M059J (cell line): ENCODE results near the gene NEURL1B. TPM values are rescaled to one million over a fixed set of nuclear protein-coding genes. Genes with fewer than 3 reads are reported as not detected.
A peak's percentile ranks its signal among the peaks of the same experiment; 100 is the strongest.
"Not testable (repeated sequence)": the region's sequence is repeated elsewhere in the genome, so short reads cannot be mapped to it uniquely, and the experiment has no call there.

Experiments
- DNase-seq: peaks from one replicate; pipeline ENCODE4 v3.0.0-alpha.2; 2012; ENCODE audit warnings: low read depth
- total RNA-seq: library from RNA; depleted of rRNA; stranded (reverse); fragments of >200 nt; shearing (Covaris generic); gene quantifications from 2 replicates; pipeline ENCODE4 v1.2.3, GENCODE V29; 2014

NEURL1B gene
- total RNA-seq, 1 experiment from 2014 or later = 5.8 TPM

GRCh38 chr5:172634106-172634899, 6.8 kb upstream of the NEURL1B start:
- DNase-seq = no peak

DNA sequence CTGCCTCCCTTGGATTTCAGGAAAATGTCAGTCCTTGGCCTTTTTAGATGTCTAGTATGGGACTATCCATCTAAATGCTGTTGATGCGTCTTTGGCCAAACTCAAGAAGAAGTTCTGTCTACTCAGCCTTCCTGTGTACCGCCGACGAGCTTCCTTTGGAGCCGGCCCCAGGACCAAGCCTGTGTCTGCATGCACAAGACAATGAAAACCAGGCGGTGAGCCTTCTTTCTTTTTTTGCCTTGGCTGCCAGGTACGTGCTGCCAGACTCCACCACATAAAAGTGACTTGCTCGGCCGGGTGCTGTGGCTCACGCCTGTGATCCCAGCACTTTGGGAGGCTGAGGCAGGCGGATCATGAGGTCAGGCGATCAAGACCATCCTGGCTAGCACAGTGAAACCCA, 6.0 kb upstream of the NEURL1B start:
- DNase-seq = no peak

GRCh38 chr5:172636279-172637050, 4.6 kb upstream of the NEURL1B start:
- DNase-seq = no peak

GRCh38 chr5:172637110-172637580, 3.9 kb upstream of the NEURL1B start:
- DNase-seq = peak; percentile 28

GRCh38 chr5:172637740-172638139, 3.3 kb upstream of the NEURL1B start:
- no peak for DNase-seq

GRCh38 chr5:172638209-172638768, 2.8 kb upstream of the NEURL1B start:
- no peak for DNase-seq

GRCh38 chr5:172640139-172640538, 924 bp upstream of the NEURL1B start:
- no peak for DNase-seq

GRCh38 chr5:172641359-172642050, 442 bp downstream of the NEURL1B start:
- DNase-seq = no peak

- DNase-seq = peak; percentile 33
These were observed 967 bp downstream of the NEURL1B start for GRCh38 chr5:172642051-172642409.

GRCh38 chr5:172642486-172642885, 1.4 kb downstream of the NEURL1B start:
- DNase-seq = no peak

- DNase-seq = no peak
These were observed 2.1 kb downstream of the NEURL1B start for GRCh38 chr5:172642926-172643871.

DNA sequence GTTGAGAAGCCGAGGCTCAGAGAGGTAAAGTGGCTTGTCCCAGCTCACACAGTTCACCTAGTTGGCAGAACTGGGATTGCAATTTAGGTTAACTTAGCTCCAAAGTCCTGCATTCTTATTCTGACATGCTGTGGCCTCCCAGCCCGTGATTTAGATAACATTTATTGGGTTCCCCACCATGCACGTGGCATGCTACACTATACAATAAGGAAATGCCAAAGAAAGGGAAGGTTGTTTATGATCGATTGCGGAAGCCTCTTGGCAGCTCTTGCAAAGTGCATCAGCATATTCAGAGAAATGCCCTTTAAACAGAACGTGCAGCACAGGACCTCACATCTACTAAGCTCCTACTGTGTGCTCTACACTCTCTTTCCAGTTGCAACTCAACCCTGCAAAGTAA, 3.2 kb downstream of the NEURL1B start:
- no peak for DNase-seq

DNA sequence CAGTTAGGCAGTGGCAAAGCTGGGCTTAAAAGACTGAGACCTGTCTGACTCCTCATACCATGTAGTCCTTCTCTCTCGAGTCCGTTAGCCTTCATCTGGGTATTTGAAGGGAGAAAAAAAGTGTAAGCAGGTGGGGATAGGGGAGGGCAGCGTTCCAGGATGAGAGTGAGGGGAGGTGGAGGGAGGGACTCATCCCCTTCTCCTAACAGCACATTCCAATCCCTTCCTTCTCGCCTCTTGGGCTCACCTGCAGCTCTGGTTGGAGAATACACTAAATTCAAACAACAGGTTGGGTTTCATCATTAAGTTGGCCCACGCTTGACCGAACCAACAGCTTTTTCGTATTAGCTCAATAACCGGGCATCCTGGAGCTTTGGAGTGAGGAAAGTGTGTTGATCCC, 3.6 kb downstream of the NEURL1B start:
- DNase-seq = no peak

- DNase-seq = no peak
These were observed 4.4 kb downstream of the NEURL1B start for GRCh38 chr5:172645271-172646055.

DNA sequence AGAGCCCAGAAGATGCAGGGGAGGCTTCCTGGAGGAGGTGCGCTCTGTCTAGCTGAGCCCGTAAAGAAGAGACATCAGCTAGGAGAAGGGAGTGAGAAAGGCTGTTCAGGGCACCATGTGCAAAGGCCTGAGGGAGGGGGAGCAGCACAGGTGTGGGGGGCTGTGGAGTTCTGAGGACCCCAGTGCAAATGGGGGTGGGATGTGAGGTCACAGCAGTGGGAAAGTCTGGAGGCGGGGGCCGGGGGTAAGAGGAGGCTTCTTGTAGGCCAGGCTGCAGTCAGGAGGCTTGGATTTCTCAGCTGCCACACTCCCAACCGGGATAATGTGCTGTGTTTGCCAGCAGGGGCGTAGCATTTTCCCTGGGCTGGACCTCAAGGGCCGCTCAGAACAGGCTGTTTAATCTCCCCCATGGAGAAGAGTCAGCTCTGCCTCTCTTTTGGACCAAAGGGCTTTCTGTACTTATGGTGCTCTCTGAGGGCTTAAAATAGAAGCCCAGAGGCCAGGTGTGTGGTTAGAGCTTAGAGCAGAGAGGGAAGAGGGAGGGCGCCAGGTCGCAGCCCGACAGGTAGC, 5.7 kb downstream of the NEURL1B start:
- DNase-seq = no peak

DNA sequence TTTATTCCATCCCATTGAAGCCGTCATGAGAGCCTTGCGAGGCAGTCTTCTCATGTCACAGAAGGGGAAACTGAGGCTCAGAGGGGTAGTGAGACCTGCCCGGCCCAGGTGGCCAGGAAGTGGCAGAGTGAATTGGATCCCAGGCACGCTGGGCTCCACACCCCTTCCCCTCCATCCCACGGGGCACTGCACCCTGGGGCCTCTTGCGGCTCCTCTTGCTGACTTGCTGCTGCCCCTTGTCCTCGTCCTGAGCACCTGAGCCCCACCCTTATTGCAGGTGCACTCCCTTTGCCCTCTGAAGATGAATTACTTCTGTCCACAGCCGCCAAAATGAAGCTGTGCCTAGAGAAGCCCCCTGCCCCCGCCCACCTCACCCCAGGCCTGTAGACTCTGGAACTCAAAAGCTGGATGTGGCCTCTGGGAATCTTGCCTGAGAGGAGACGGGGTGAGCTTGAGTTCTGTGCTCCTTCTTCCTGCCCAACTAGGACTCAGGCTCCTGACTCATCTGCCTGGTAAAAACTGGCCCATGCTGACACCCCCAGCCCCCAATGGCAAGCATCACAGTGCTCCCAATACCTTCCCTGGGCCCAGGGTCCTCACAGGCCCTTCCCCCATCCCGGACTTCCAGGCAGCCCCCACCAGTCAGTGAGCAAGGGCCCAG, 6.4 kb downstream of the NEURL1B start:
- DNase-seq = no peak

DNA sequence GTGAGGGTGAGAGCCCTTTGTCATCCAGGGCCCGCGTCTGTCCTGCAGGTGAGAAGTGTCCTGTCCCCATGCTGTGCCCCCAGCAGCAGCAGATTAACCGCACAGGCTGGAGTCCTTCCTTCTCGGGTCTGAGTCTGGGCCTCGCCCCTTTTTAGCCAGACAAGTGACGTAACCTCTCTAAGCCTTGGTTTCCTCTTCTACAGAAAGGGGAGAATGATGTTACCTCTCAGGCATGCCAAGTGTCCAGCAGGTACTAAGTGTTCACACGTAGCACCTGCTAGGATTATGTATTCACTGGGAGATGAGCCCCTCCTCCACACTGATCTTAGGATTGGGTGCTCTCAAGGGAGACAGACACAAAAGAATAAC, 6.9 kb downstream of the NEURL1B start:
- DNase-seq = no peak

DNA sequence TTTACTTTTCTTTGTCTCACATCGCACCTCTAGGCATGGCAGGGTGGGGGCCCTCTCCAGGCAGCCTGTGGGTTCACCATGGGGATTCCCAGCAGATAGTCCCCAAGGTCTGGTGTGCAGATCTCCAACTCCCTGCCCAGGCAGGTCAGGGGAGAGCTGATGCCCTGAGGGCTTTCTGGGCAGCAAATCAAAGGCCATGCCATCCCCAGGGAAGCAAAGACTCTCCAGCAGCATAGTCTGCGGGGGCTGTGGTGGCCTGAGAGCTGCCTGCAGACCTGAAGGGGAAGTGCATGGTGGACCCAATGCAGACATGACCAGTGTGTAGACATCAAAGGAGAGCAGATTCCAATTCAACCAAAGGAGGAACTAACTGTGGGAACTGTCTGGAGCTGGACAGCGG, 7.7 kb downstream of the NEURL1B start:
- peak; percentile 52 for DNase-seq

GRCh38 chr5:172656496-172656895, 15.4 kb downstream of the NEURL1B start:
- not testable (repeated sequence) for DNase-seq
